IMR-90 (cell line): ENCODE data around the gene PRKCA. TPM values are rescaled to one million over a fixed set of nuclear protein-coding genes. Genes with fewer than 3 reads are reported as not detected.

ENCODE experiments used
- ATAC-seq: fragments of 200-7000 bp; cut with Tn5 transposase; 2 replicates; pipeline ENCODE4 v1.9.1; 2020; ENCODE audit warnings: low read depth, mild to moderate bottlenecking, moderate library complexity
- BruUV-seq: library from RNA; stranded (reverse); fragments of 400-500 nt; replicated peaks from 2 replicates; lab custom pipeline; 2021; lab: Mats Ljungman, UMichigan
- CTCF ChIA-PET: fragments of 300-600 bp; formaldehyde crosslinking; extraction: SDS; loops from one replicate; lab custom pipeline; 2021; ENCODE audit warnings: antibody characterized with exemption; lab: Yijun Ruan, JAX
- POLR2A ChIA-PET: fragments of 300-600 bp; sonication (Branson Sonifier 250); formaldehyde crosslinking; loops from one replicate; lab custom pipeline; 2022; ENCODE audit warnings: antibody characterized with exemption; ENCODE audit not compliant: unreplicated experiment; lab: Charles Lee
- DNase-seq: peaks from one replicate; pipeline ENCODE4 v3.0.0; 2013
- H2AFZ ChIP-seq: replicated peaks from 2 replicates; pipeline ENCODE3; 2013; ENCODE audit warnings: low read length, mild to moderate bottlenecking; ENCODE audit not compliant: poor library complexity
- H2AK5ac ChIP-seq: 2 replicates; pipeline ENCODE4 v1.6.1; 2013; ENCODE audit warnings: low read depth, low read length, inconsistent platforms
- H2AK9ac ChIP-seq: replicated peaks from 2 replicates; pipeline ENCODE3; 2013; ENCODE audit warnings: mild to moderate bottlenecking, low read depth, low read length, moderate library complexity; ENCODE audit not compliant: poor library complexity
- H2BK120ac ChIP-seq: 2 replicates; pipeline ENCODE4 v1.6.1; 2013; ENCODE audit warnings: low read depth, low read length, inconsistent platforms
- H2BK15ac ChIP-seq: 3 replicates; pipeline ENCODE4 v1.6.1; 2013; ENCODE audit warnings: low read depth, low read length, inconsistent platforms
- H2BK20ac ChIP-seq: 2 replicates; pipeline ENCODE4 v1.6.1; 2013; ENCODE audit warnings: low read depth, mild to moderate bottlenecking, inconsistent platforms, low read length, moderate library complexity
- H2BK5ac ChIP-seq: 2 replicates; pipeline ENCODE4 v1.6.1; 2013; ENCODE audit warnings: mild to moderate bottlenecking, low read depth, low read length, inconsistent platforms; ENCODE audit not compliant: poor library complexity, severe bottlenecking
- H3K14ac ChIP-seq: replicated peaks from 2 replicates; pipeline ENCODE4 v1.6.1; 2013; ENCODE audit warnings: low read depth, low read length, inconsistent platforms
- H3K18ac ChIP-seq: 2 replicates; pipeline ENCODE4 v1.6.1; 2013; ENCODE audit warnings: low read depth, low read length, control low read depth
- H3K23ac ChIP-seq: 2 replicates; pipeline ENCODE4 v1.6.1; 2013; ENCODE audit warnings: low read depth, low read length, inconsistent platforms
- H3K27ac ChIP-seq: 2 replicates; pipeline ENCODE4 v1.5.1; 2013; ENCODE audit warnings: mild to moderate bottlenecking, control low read depth, low read length; ENCODE audit not compliant: insufficient read depth
- H3K27me3 ChIP-seq: 2 replicates; pipeline ENCODE4 v1.6.1; 2013; ENCODE audit warnings: low read length; ENCODE audit not compliant: control insufficient read depth, insufficient read depth
- H3K36me3 ChIP-seq: 2 replicates; pipeline ENCODE4 v1.6.1; 2013; ENCODE audit warnings: low read length, mixed read lengths; ENCODE audit not compliant: control insufficient read depth, insufficient read depth
- H3K4ac ChIP-seq: 2 replicates; pipeline ENCODE4 v1.6.1; 2013; ENCODE audit warnings: low read depth, low read length, inconsistent platforms
- H3K4me1 ChIP-seq: 2 replicates; pipeline ENCODE4 v1.6.1; 2013; ENCODE audit warnings: low read length, mixed read lengths; ENCODE audit not compliant: control insufficient read depth, insufficient read depth
- H3K4me2 ChIP-seq: 2 replicates; pipeline ENCODE4 v1.6.1; 2013; ENCODE audit warnings: low read depth, mild to moderate bottlenecking, control low read depth, low read length, moderate library complexity
- H3K4me3 ChIP-seq: 2 replicates; pipeline ENCODE4 v1.5.1; 2013; ENCODE audit warnings: low read depth, mild to moderate bottlenecking, control low read depth, low read length, moderate library complexity; ENCODE audit not compliant: insufficient read depth
- H3K56ac ChIP-seq: 2 replicates; pipeline ENCODE4 v1.6.1; 2013; ENCODE audit warnings: low read length, inconsistent platforms; ENCODE audit not compliant: insufficient read depth; ENCODE audit errors: extremely low read depth
- H3K79me1 ChIP-seq, 2 experiments: 2 replicates each; pipeline ENCODE4 v1.6.1; 2013; ENCODE audit warnings: low read length in 2 of 2, inconsistent platforms in 1 of 2, low read depth in 1 of 2
- H3K9ac ChIP-seq: 2 replicates; pipeline ENCODE4 v1.6.1; 2013; ENCODE audit warnings: low read depth, low read length, control low read depth
- H3K9me1 ChIP-seq: 2 replicates; pipeline ENCODE4 v1.6.1; 2013; ENCODE audit warnings: low read length, inconsistent platforms; ENCODE audit not compliant: insufficient read depth
- H3K9me3 ChIP-seq: 2 replicates; pipeline ENCODE4 v1.6.1; 2013; ENCODE audit warnings: low read length; ENCODE audit not compliant: control insufficient read depth, insufficient read depth
- H4K20me1 ChIP-seq: 2 replicates; pipeline ENCODE4 v1.6.1; 2013; ENCODE audit warnings: low read length, inconsistent platforms; ENCODE audit not compliant: insufficient read depth
- H4K5ac ChIP-seq: 2 replicates; pipeline ENCODE4 v1.6.1; 2013; ENCODE audit warnings: mild to moderate bottlenecking, low read depth, low read length, control low read depth
- H4K8ac ChIP-seq, 2 experiments: 2 replicates each; pipeline ENCODE4 v1.6.1; 2013; ENCODE audit warnings: low read depth in 2 of 2, low read length in 2 of 2, control low read depth in 1 of 2, inconsistent platforms in 1 of 2
- H4K91ac ChIP-seq: 2 replicates; pipeline ENCODE4 v1.6.1; 2013; ENCODE audit warnings: low read depth, low read length, inconsistent platforms; ENCODE audit not compliant: insufficient read depth
- BHLHE40 ChIP-seq: fragments of 150-350 bp; IDR thresholded peaks from 2 replicates; pipeline ENCODE4 v1.6.1; 2016; ENCODE audit warnings: mild to moderate bottlenecking, low read depth, low read length
- CEBPB ChIP-seq: IDR thresholded peaks from 2 replicates; pipeline ENCODE4 v1.6.1; 2012; ENCODE audit warnings: low read depth, low read length, improper control_type of control experiment
- MAZ ChIP-seq: IDR thresholded peaks from 2 replicates; pipeline ENCODE4 v1.6.1; 2012; ENCODE audit warnings: low read depth, mild to moderate bottlenecking, low read length, improper control_type of control experiment, moderate library complexity, borderline replicate concordance
- MXI1 ChIP-seq: IDR thresholded peaks from 2 replicates; pipeline ENCODE4 v1.6.1; 2012; ENCODE audit warnings: low read depth, mild to moderate bottlenecking, low read length, moderate library complexity, borderline replicate concordance
- NFE2L2 ChIP-seq: fragments of 150-350 bp; IDR thresholded peaks from 2 replicates; pipeline ENCODE4 v1.6.1; 2016; ENCODE audit warnings: low read depth, mild to moderate bottlenecking, low read length
- RAD21 ChIP-seq: IDR thresholded peaks from 2 replicates; pipeline ENCODE4 v1.6.1; 2012; ENCODE audit warnings: low read length, improper control_type of control experiment
- RFX5 ChIP-seq: IDR thresholded peaks from 2 replicates; pipeline ENCODE4 v1.8.0; 2012; ENCODE audit warnings: low read depth, mild to moderate bottlenecking, low read length, moderate library complexity
- SMC3 ChIP-seq: fragments of 150-350 bp; IDR thresholded peaks from 2 replicates; pipeline ENCODE4 v1.6.1; 2016; ENCODE audit warnings: low read depth, mild to moderate bottlenecking, antibody characterized with exemption, low read length, moderate library complexity
- WGBS, 2 experiments: methylation state at CpG; one replicate each; pipeline versions ENCODE4 v1.1.5 to v1.1.7; 2013; ENCODE audit warnings: missing lambda C conversion rate in 2 of 2; ENCODE audit not compliant: insufficient read length in 1 of 2; ENCODE audit errors: extremely low coverage in 2 of 2; 5-methylcytosine and 5-hydroxymethylcytosine counted together
- dilution Hi-C: fragments of 300-500 bp; cut with HindIII; formaldehyde crosslinking; loops from one replicate; pipeline ENCODE4 v1.14.3; 2018; ENCODE audit warnings: low sequenced_read_pairs; ENCODE audit not compliant: unreplicated experiment
- in situ Hi-C: fragments of 300-500 bp; cut with MboI; formaldehyde crosslinking; loops from 3 replicates; pipeline ENCODE4 v1.14.3; 2019; ENCODE audit warnings: low sequenced_read_pairs, inconsistent platforms, mixed read lengths
- intact Hi-C: fragments of 100-400 bp; cut with micrococcal nuclease; formaldehyde crosslinking; loops from 2 replicates; pipeline ENCODE4 v1.10.0; 2022
- polyA plus RNA-seq, 3 experiments: library from polyadenylated mRNA; depleted of rRNA; stranded (reverse); fragments of >200 nt; gene quantifications; 2 replicates each; pipeline ENCODE4 v1.2.3, GENCODE V29; 2012; ENCODE audit warnings: low replicate concordance in 1 of 3
- total RNA-seq: library from RNA; depleted of rRNA; stranded (reverse); fragments of >200 nt; gene quantifications from 2 replicates; pipeline ENCODE4 v1.2.3, GENCODE V29; 2012
- TF ChIP-seq, protein P1 (sequence below): fragments of 150-350 bp; IDR thresholded peaks from 2 replicates; pipeline ENCODE4 v1.6.1; 2017; ENCODE audit warnings: mild to moderate bottlenecking, antibody characterized with exemption, low read length, low read depth
- TF ChIP-seq, protein P2 (sequence below): conservative IDR thresholded peaks from 2 replicates; pipeline ENCODE4 v1.5.1; 2012; ENCODE audit warnings: mild to moderate bottlenecking, low read depth, low read length, improper control_type of control experiment
- TF ChIP-seq, protein P3 (sequence below): fragments of 150-350 bp; IDR thresholded peaks from 2 replicates; pipeline ENCODE4 v1.6.1; 2016; ENCODE audit warnings: low read depth, mild to moderate bottlenecking, low read length, moderate library complexity, borderline replicate concordance

PRKCA gene
- total and polyA plus RNA-seq, 2 of the 4 experiments (the other 2 are of a cell fraction) = 31.0 to 46.0 TPM

DNA sequence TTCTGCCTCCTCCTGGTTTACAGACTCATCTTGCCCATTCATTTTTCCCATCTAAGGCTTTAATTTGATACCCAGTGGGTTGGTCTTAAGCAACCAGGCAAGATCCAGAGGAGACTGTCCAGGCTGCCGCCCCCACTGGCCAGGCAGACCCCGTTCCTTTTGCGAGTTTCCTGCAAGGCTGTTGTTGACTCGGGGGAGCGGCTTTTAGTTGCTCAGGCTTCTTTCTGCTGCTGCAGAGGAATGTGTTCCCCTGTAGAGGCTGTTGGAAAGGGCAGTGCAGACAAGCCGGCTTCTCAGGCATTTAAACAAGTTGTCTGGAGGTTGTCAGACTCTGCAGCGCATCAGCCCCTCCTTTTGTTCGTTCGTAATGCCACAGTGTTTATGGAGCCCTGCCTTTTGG lies 231.2 kb downstream of the PRKCA start:
- Histone ChIP-seq H3K27ac (peak overlapping the region; percentile 42), H3K36me3 (no peaks in the 10 kb centered on the region), H3K14ac (peak overlapping the region; percentile 56), H2AK9ac (peak overlapping the region; percentile 44), H3K4me1 (peaks cover 9% of the 10 kb centered on the region; the same call in 1 of the 2 replicates), H4K20me1 (no peaks in the 10 kb centered on the region), H3K4me2 (peak overlapping the region; percentile 33), H2AFZ (peak overlapping the region; percentile 35), H3K9me1 (peaks cover 22% of the 10 kb centered on the region), H3K18ac (no peak overlapping the region), H3K23ac (peak overlapping the region; percentile 55; the same call in 1 of the 2 replicates), H3K4me3 (no peak overlapping the region), H3K4ac (peak overlapping the region; percentile 78), H3K9me3 (no peaks in the 10 kb centered on the region), H3K56ac (peak overlapping the region; percentile 40; the same call in 1 of the 2 replicates), H4K5ac (no peak overlapping the region), H2AK5ac (0 out of 2 replicates have a peak overlapping the region, but pooled peaks have one; percentile 35), H2BK15ac (peak overlapping the region; percentile 15; the same call in 1 of the 3 replicates), H4K8ac (peak overlapping the region; percentile 13 to 67; a peak in 1 of 4 replicates), H3K9ac (0 out of 2 replicates have a peak overlapping the region, but pooled peaks have one; percentile 0), H4K91ac (peak overlapping the region; percentile 74), H2BK120ac (peak overlapping the region; percentile 77), H3K79me1 (peaks cover 37 to 86% of the 10 kb centered on the region in 2 experiments), H3K27me3 (no peaks in the 10 kb centered on the region), H2BK5ac (peak overlapping the region; percentile 35), H2BK20ac (peak overlapping the region; percentile 54)
- POLR2A ChIA-PET = interaction anchor here (0.6 kb wide), 1 partner anchor 31 kb away, joined by 3 read pairs; no protein-coding TSS in a partner anchor
- intact Hi-C loops = no loop called here
- CTCF ChIA-PET = no interaction called here
- in situ Hi-C loops = no loop called here
- ATAC-seq (peak; percentile 92), DNase-seq (peak; percentile 73)
- 20% methylated on average over 1 of the region's 9 CpGs; no CpG with 5 or more reads in 1 of the 2 experiments for WGBS, 2 experiments
- TF ChIP-seq NFE2L2 (no peak), RFX5 (no peak), MAZ (no peak), RAD21 (peak; percentile 31; the same call in 1 of the 2 replicates), MXI1 (0 out of 2 replicates have a peak, but pooled peaks have one; percentile 14), CEBPB (0 out of 2 replicates have a peak, but pooled peaks have one; percentile 13), SMC3 (peak; percentile 24), BHLHE40 (no peak)
- TF ChIP-seq, protein P1, sequence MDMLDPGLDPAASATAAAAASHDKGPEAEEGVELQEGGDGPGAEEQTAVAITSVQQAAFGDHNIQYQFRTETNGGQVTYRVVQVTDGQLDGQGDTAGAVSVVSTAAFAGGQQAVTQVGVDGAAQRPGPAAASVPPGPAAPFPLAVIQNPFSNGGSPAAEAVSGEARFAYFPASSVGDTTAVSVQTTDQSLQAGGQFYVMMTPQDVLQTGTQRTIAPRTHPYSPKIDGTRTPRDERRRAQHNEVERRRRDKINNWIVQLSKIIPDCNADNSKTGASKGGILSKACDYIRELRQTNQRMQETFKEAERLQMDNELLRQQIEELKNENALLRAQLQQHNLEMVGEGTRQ = no peak
- TF ChIP-seq, protein P2, sequence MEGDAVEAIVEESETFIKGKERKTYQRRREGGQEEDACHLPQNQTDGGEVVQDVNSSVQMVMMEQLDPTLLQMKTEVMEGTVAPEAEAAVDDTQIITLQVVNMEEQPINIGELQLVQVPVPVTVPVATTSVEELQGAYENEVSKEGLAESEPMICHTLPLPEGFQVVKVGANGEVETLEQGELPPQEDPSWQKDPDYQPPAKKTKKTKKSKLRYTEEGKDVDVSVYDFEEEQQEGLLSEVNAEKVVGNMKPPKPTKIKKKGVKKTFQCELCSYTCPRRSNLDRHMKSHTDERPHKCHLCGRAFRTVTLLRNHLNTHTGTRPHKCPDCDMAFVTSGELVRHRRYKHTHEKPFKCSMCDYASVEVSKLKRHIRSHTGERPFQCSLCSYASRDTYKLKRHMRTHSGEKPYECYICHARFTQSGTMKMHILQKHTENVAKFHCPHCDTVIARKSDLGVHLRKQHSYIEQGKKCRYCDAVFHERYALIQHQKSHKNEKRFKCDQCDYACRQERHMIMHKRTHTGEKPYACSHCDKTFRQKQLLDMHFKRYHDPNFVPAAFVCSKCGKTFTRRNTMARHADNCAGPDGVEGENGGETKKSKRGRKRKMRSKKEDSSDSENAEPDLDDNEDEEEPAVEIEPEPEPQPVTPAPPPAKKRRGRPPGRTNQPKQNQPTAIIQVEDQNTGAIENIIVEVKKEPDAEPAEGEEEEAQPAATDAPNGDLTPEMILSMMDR = peak; percentile 27; the same call in 1 of the 2 replicates
- TF ChIP-seq, protein P3, sequence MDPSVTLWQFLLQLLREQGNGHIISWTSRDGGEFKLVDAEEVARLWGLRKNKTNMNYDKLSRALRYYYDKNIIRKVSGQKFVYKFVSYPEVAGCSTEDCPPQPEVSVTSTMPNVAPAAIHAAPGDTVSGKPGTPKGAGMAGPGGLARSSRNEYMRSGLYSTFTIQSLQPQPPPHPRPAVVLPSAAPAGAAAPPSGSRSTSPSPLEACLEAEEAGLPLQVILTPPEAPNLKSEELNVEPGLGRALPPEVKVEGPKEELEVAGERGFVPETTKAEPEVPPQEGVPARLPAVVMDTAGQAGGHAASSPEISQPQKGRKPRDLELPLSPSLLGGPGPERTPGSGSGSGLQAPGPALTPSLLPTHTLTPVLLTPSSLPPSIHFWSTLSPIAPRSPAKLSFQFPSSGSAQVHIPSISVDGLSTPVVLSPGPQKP = no peak
- dilution Hi-C loops = no loop called here
- BruUV-seq = no TSS peak
